Hepatocyte (in vitro differentiated cells): ENCODE results near the gene BCL2. TPM values are rescaled to one million over a fixed set of nuclear protein-coding genes. Genes with fewer than 3 reads are reported as not detected.

ENCODE experiments used
- DNase-seq: peaks from one replicate; pipeline ENCODE4 v3.0.0-alpha.2; 2016; ENCODE audit warnings: low spot score
- H2AFZ ChIP-seq: fragments of 200-600 bp; sonication (generic); 2 replicates; pipeline ENCODE4 v1.6.0; 2016; ENCODE audit warnings: antibody characterized with exemption, mild to moderate bottlenecking
- H3K27ac ChIP-seq: fragments of 200-600 bp; sonication (generic); 2 replicates; pipeline ENCODE4 v1.5.1; 2016; ENCODE audit warnings: mild to moderate bottlenecking
- H3K27me3 ChIP-seq: fragments of 200-600 bp; sonication (generic); 2 replicates; pipeline ENCODE4 v1.6.1; 2016
- H3K36me3 ChIP-seq: fragments of 200-600 bp; sonication (generic); replicated peaks from 2 replicates; pipeline ENCODE4 v1.5.1; 2016; ENCODE audit warnings: low read depth; ENCODE audit not compliant: insufficient read depth
- H3K4me1 ChIP-seq: fragments of 200-600 bp; sonication (generic); 2 replicates; pipeline ENCODE4 v1.5.1; 2016; ENCODE audit warnings: mild to moderate bottlenecking, moderate library complexity; ENCODE audit not compliant: insufficient read depth
- H3K4me2 ChIP-seq: fragments of 200-600 bp; sonication (generic); 2 replicates; pipeline ENCODE4 v1.6.0; 2016
- H3K4me3 ChIP-seq: fragments of 200-600 bp; sonication (generic); 2 replicates; pipeline ENCODE4 v1.5.1; 2016; ENCODE audit warnings: mild to moderate bottlenecking
- H3K79me2 ChIP-seq: fragments of 200-600 bp; sonication (generic); 2 replicates; pipeline ENCODE4 v1.6.0; 2017; ENCODE audit warnings: mild to moderate bottlenecking
- H3K9me2 ChIP-seq: fragments of 200-600 bp; sonication (generic); replicated peaks from 2 replicates; pipeline ENCODE4 v1.6.0; 2017; ENCODE audit warnings: mild to moderate bottlenecking; ENCODE audit not compliant: insufficient read depth
- H3K9me3 ChIP-seq: fragments of 200-600 bp; sonication (generic); 2 replicates; pipeline ENCODE4 v1.5.1; 2016; ENCODE audit warnings: low read depth, mild to moderate bottlenecking
- H4K20me1 ChIP-seq: fragments of 200-600 bp; sonication (generic); 2 replicates; pipeline ENCODE4 v1.6.0; 2016; ENCODE audit warnings: mild to moderate bottlenecking; ENCODE audit not compliant: insufficient read depth, poor library complexity, severe bottlenecking
- EZH2 ChIP-seq: fragments of 200-600 bp; sonication (generic); IDR thresholded peaks from 2 replicates; pipeline ENCODE4 v1.6.1; 2016; ENCODE audit warnings: antibody characterized with exemption, mild to moderate bottlenecking, borderline replicate concordance
- EZH2phosphoT487 ChIP-seq: fragments of 200-600 bp; sonication (generic); IDR thresholded peaks from one replicate; pipeline ENCODE4 v1.6.1; 2018; ENCODE audit warnings: antibody characterized with exemption, mild to moderate bottlenecking, low read depth, moderate library complexity; ENCODE audit not compliant: unreplicated experiment, severe bottlenecking
- WGBS: methylation state at CpG from one replicate; pipeline ENCODE4 v1.1.6; 2016; ENCODE audit warnings: low lambda C conversion rate; ENCODE audit errors: missing lambda C conversion rate; 5-methylcytosine and 5-hydroxymethylcytosine counted together
- polyA plus RNA-seq: library from polyadenylated mRNA; unstranded; fragments of >200 nt; fragmentation: Nextera tagmentation; extraction: Ambion mirVana; gene quantifications from 2 replicates; pipeline ENCODE4 v1.2.1, GENCODE V29; 2016
- total RNA-seq: library from RNA; depleted of rRNA; stranded (reverse); fragments of >200 nt; gene quantifications from 2 replicates; pipeline ENCODE4 v1.2.3, GENCODE V29; 2014
- TF ChIP-seq, protein P1 (sequence below): fragments of 200-600 bp; sonication (generic); IDR thresholded peaks from 2 replicates; pipeline ENCODE4 v1.5.1; 2016; ENCODE audit warnings: antibody characterized with exemption, mild to moderate bottlenecking; ENCODE audit not compliant: poor library complexity

Gene BCL2
- total and polyA plus RNA-seq, 2 experiments from 2014 or later = 1.0 to 11.4 TPM

DNA sequence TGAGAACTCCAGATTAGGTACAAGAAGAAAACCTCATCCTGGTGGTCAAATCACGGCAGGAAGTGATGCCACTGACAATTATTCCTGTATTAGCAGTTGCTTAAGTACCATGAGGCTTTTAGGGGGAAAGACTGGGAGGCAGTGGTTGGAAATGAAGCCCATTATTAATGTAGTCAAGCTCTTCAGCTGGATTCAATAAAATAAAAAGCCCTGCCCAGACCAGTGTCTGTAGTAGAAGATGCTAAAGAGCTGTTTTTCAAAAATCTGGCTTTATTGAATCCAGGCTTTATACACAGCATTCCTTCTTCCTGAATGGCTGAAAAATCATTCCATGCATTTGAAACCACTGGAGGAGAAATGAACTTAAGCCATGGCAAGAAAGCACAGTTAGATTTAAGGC is 155.2 kb downstream of the BCL2 start:
- Histone ChIP-seq H3K27me3 (no peaks in the 10 kb centered on the region), H3K9me2 (no peaks in the 10 kb centered on the region), H2AFZ (no peak overlapping the region), H3K4me2 (no peak overlapping the region), H3K36me3 (no peaks in the 10 kb centered on the region), H3K4me1 (peaks cover 19% of the 10 kb centered on the region), H3K27ac (peak overlapping the region; percentile 36), H3K9me3 (no peaks in the 10 kb centered on the region), H3K4me3 (no peak overlapping the region), H4K20me1 (no peaks in the 10 kb centered on the region), H3K79me2 (no peaks in the 10 kb centered on the region)
- WGBS = 70% methylated on average over 1 of the region's 1 CpG
- no peak for DNase-seq
- TF ChIP-seq EZH2 = no peak
- no peak for TF ChIP-seq EZH2phosphoT487
- TF ChIP-seq, protein P1, sequence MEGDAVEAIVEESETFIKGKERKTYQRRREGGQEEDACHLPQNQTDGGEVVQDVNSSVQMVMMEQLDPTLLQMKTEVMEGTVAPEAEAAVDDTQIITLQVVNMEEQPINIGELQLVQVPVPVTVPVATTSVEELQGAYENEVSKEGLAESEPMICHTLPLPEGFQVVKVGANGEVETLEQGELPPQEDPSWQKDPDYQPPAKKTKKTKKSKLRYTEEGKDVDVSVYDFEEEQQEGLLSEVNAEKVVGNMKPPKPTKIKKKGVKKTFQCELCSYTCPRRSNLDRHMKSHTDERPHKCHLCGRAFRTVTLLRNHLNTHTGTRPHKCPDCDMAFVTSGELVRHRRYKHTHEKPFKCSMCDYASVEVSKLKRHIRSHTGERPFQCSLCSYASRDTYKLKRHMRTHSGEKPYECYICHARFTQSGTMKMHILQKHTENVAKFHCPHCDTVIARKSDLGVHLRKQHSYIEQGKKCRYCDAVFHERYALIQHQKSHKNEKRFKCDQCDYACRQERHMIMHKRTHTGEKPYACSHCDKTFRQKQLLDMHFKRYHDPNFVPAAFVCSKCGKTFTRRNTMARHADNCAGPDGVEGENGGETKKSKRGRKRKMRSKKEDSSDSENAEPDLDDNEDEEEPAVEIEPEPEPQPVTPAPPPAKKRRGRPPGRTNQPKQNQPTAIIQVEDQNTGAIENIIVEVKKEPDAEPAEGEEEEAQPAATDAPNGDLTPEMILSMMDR = no peak

DNA sequence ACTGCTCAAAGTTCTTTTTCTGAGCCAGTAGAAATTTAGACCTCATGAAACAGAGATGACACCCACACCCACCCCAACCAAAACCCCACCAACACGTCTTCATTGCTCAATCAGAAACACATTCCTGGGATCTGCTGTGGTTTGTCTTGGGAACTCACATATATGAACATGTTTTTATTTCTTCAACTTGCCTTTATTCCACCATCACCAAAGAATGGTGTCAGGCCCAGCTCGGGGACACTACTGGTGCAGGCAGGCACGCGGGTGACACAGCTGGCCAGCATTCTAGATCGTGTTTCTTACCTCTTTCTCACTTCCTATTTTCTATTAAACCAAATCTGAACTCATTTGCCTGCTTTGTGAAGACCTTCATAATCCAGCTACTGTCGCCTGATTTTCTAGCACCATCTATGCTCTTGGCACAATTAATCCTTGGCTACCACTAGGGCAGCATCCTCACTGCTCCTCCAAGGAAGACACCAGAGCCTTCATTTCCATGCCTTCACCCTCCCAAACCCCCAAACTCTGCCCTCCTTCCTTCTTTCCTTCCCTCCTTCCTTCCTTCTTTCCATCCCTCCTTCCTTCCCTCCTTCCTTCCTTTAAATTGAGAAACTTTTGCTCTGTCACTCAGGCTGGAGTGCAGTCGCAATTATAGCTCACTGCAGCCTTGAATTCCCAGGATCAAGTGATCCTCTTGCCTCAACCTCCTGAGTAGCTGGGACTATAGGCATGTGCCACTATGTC is 157.1 kb downstream of the BCL2 start:
- Histone ChIP-seq H3K4me3 (no peak overlapping the region), H3K27me3 (no peaks in the 10 kb centered on the region), H3K9me2 (no peaks in the 10 kb centered on the region), H3K79me2 (no peaks in the 10 kb centered on the region), H3K36me3 (no peaks in the 10 kb centered on the region), H3K4me1 (peaks cover 19% of the 10 kb centered on the region), H3K4me2 (peak overlapping the region; percentile 42), H2AFZ (peak overlapping the region; percentile 34), H4K20me1 (no peaks in the 10 kb centered on the region), H3K9me3 (no peaks in the 10 kb centered on the region), H3K27ac (peak overlapping the region; percentile 77)
- DNase-seq = no peak
- TF ChIP-seq EZH2phosphoT487 (no peak), EZH2 (no peak)
- TF ChIP-seq, protein P1 = no peak
- WGBS = 94% methylated on average over 7 of the region's 7 CpGs

DNA sequence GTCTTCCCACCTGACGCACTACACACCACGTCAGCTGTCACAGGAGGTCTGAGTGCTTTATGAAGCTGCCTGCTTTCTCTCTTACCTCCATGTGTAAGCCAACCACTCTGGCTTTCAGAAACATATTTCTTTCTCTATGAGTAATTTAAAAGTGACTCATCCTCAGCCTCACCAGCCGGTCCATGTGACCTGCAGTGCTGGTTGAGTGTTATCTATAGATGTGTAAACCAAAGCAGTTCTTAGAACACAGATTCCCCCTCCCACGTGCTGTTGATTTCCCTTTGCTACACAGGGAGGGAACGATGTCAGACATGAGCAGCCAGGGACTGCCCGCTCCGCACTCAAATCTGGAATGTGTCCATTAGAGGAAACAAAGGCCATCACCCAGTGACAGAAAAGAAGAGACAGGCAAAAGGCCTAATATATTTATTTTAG is 157.8 kb downstream of the BCL2 start:
- Histone ChIP-seq H3K4me3 (no peak overlapping the region), H3K79me2 (no peaks in the 10 kb centered on the region), H3K36me3 (no peaks in the 10 kb centered on the region), H3K27me3 (no peaks in the 10 kb centered on the region), H2AFZ (peak overlapping the region; percentile 34), H3K4me1 (peaks cover 19% of the 10 kb centered on the region), H3K9me2 (no peaks in the 10 kb centered on the region), H3K4me2 (peak overlapping the region; percentile 42), H3K9me3 (no peaks in the 10 kb centered on the region), H4K20me1 (no peaks in the 10 kb centered on the region), H3K27ac (peak overlapping the region; percentile 92)
- TF ChIP-seq, protein P1 = no peak
- TF ChIP-seq EZH2 (no peak), EZH2phosphoT487 (no peak)
- 28% methylated on average over 7 of the region's 7 CpGs for WGBS
- peak; percentile 90 for DNase-seq
